Cerebellar nuclear complex (tissue), 1 donor: Measurements from ENCODE around the gene CDH11.

Source experiments
- DNase-seq, 2 experiments: peaks; one replicate each; lab custom pipeline; 2025; lab: John Stamatoyannopoulos, UW

Gene CDH11

DNA sequence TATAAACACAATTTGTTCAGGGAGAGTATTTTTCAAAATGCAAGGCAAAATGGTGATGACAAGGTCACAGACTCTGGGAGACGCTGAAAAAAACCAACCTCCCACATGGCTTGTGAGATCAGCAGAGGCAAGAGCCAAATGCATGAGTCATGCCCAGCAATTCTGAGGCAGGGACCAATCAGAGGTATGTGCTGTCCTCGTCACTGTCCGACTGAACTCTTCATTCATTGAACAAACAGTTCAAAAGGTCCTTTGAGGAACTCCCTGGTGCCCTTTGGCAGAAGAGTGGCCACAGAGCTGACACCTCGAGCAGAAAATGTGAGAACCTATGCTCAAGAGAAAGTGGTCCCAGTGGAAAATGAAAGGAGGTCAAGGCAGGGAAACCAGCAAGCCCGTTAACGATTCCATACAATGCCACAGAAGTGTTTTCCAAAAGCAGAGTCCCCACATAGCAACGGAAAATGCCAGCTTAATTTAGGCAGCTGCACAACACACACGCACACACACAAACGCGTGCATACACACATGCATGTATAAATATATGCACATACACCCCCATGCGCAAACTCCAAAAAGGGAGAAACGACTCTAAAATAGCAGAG lies 50.9 kb downstream of the CDH11 start:
- no peak for DNase-seq

DNA sequence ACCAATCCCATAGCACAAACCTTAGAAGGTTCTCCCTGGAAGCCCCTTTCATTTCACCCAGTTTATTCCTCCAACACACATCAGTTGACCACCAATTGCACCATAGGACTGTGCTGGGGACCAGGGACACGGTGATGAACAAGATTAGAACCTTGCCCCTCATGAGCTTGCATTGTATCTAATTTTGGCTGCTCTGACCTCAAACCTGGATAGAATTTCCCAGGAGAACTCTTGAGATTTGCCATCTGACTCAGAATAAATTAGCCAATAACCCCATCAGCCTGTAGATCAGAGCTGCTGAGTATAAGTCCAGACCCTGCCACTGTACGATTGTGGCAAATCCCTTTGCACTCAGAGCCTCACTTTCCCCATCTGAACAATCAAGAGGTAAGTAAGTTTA lies 52.1 kb downstream of the CDH11 start:
- no peak for DNase-seq

GRCh38 chr16:65069065-65069464 lies 52.8 kb downstream of the CDH11 start:
- DNase-seq: no peak

DNA sequence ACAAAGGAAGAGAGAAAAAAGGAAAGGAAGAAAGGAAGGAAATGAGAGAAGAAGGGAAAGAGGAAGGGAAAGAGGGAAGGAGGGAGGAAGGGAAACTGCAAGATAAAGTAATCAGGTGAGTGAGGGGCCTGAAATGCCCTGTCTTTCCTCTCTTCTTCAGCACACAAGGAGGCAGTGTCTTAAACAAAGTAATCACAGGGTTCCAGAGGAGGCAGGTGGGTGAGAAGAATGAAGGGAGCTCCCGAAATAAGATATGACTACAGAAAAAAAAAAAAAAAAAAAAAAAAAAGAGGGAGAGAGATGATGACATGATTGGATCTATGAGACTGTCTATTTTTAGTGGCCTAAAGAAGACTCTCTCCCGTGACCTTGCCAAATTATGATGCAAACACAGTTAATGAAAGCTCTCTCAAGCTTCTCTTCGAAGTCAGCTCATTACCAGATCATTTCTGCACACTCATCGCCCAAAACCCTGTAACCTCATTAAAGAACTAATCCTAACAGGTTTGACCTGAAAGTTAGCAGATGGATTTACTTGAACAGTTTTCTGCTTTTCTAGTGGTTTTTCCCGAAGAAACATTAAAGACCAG lies 53.6 kb downstream of the CDH11 start:
- no peak for DNase-seq

DNA sequence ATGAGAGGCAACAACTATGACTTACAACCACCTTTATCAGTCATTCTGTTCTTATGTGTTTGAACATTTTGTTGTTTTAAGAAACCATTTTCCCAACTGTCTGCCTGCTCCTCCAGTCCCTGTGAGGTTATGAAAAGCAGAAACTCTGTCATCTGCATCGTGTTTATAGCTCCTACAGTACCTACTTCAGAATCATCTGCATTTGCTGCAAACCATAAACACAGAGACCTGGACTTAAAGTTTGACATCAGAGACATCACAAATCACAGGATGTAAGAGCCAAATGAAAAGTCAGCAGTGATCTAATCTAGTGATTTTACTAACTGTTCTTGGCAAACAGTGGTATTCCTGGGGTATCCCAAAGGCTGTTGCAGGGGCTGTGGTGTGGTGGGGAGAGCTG lies 55.2 kb downstream of the CDH11 start:
- DNase-seq: no peak

DNA sequence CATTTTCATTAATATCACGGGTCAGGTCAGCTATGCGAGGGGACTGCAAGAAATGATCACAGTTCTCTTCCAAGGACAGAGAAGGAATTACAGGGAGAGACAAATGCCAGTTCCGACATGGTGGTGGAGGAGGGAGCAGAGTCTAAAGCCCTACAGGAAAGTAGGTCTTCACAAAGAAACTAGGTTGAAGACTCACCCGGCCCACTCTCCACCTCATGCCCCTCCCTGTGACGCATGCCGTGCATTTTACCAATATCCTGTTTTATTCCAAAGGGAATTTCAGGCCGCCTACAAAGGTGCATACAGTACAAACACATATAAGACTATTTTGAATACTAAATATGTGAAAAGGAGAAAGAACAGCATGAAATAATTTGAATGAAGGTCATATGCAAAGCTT lies 56.8 kb downstream of the CDH11 start:
- DNase-seq: no peak

DNA sequence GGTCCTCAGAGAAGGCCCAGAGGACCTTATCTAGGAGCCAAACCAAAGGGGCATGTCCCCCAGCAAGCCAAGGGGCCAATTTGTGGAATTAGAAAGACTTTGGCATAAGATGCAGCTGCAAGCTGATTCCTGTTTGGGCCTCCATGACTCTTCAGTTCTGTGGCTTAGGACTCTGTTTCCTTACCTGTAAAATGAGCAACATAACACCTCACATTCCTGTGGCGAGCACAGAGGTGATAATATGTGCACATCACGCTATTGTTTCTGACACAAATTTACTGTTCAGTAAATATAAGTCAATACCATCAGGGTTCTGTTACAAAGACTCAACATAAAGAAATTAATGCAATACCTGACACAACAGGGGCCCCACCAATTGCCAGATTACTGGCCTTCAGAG lies 57.7 kb downstream of the CDH11 start:
- DNase-seq: no peak

GRCh38 chr16:65062736-65063583 lies 58.9 kb downstream of the CDH11 start:
- DNase-seq: no peak

GRCh38 chr16:65061935-65062518 lies 59.8 kb downstream of the CDH11 start:
- no peak for DNase-seq

DNA sequence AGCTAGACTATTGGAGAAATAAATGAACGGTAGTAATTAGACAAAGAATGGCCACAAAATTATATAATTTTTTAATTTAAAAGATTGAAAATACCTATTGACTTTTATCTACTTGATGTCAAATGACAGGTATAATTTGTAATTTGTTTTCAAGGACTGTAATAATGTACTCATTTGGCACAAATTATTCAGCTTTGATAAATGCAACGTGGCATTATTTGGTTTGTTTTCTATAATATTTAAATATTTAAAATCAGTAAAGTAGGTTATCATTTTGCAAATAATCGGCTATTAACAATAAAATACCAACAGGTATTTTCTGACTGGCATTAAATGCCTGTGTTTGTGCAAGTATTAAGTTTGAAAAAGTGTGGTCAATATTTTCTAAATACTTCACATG lies 60.6 kb downstream of the CDH11 start:
- DNase-seq: no peak

DNA sequence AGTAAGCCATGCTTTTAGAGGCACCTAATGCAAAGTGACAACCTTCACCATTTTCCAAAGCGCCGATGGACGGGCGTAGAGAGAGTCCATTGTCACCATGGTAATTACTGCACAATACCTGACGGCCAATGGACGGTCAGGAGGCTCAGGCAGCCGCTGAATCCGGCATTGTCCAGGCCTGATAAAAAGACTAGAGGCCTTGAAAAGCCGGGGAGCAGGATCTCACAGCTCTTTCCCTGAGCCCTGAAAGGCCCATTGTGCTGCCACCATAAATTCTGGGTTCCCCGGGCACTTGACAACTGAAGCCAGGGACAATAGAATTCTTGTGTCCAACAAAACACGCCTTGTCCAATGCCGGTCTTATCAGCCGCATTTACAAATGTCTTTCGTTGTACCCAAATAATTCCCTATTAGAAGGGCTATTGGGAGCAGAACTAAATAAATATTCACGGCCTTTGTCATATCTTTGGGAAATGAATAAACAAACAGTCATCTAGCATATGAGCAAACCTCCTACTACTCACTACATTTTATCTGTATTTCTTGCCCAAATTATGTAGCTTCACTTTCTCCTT lies 62.4 kb downstream of the CDH11 start:
- no peak for DNase-seq

GRCh38 chr16:65057184-65057583 lies 64.7 kb downstream of the CDH11 start:
- no peak for DNase-seq

GRCh38 chr16:65054457-65054856 lies 67.4 kb downstream of the CDH11 start:
- DNase-seq: no peak

DNA sequence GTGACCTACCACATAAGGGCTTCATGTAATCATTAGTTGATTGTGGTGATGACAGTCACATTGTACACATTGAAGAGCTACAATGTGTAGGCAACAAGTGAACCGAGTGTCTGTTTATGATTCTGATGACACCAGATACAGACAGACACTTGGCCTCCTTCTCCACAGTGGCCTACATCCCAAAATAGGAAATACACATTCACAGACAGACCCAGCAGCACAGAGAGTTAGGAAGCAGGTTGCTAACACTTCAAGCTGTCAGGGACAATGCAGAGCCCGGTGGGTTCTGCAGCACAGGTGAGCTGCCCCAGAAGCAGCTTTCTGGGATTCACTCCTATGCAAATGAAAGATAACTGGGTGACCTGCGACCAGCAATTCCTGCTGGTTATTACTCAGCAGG lies 72.2 kb downstream of the CDH11 start:
- no peak for DNase-seq

DNA sequence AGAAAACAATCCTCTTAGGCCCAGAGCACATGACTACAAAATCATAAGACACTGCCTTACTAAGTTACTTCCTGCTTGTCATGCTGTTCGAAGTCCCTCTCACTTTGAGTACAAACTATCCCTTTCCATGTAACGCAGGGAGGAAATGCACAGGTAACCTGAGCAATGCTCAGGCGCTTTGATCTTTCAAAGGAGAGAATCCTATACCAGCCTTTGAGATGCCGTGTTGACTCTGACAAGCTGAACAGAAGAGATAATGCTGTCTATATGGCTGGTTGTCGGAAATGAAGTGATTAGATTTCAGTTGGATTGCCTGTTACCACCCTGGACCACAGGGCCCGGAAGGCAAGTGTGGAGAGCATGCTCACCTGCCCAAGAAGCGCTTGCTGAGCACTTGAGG lies 75.9 kb downstream of the CDH11 start:
- no peak for DNase-seq

- DNase-seq: no peak
These were observed 77.0 kb downstream of the CDH11 start for GRCh38 chr16:65044873-65045272.

- DNase-seq: no peak
These were observed 77.8 kb downstream of the CDH11 start for GRCh38 chr16:65044026-65044425.

DNA sequence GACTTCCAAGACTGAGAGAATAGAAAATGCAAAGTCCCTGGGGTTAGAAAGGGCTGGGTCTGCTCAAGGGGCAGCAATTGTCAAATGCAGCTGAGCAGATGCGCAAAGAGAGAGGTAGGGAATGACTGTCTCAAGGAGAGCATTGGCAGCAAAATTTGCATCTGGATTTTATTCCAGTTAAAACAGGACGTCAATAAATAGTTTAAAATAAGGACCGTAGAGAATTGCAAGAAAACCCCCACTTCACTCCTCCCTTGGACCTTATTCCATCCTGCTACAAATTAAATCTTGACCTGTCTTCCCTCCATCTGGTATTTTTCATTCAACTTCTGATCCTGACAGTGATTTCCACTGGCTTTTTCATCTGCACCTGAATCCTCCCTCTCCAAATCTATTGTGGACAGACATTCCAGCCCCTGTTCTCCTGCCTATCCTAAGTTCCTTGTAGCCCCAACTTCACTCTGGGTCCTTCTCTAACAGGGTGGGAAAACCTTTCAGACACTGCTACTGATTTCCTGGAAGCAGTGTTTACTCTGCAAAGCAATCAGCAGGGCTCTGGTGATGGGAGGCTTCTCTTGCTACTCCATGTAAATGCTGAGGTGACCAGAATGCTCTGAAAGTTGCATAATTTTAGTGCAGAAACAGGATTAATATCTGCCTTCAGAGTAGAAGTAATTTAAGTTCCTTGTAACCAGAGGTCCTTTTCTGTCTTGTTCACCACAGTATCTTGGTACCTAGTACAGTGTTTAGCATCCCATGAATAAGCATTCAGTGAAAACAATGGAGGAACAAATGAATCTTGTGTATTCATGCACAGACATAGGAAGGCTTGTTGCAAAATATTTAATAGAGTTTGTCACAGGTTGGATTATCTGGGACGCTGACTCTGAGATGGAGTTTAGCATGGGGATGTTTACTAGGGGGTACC lies 79.2 kb downstream of the CDH11 start:
- no peak for DNase-seq

DNA sequence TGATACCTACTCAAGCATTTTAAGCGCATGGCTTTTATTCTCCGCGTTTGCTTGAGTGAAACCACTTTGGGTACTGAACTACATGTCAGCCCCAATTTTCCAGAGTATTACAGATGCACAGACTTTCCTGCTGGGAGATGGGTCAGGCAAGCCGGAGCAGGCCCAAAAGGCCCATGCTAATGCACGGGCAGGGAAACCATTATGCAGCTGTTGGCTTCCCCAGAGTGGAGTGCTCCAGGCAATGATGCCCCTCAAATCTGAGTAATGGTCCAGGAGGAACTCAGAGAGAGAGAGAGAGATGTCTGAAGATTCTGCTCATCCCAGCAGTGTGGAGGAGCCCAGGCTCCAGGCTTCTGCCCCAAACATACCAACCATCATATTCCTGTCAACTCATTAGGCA lies 80.2 kb downstream of the CDH11 start:
- no peak for DNase-seq

GRCh38 chr16:65038100-65038499 lies 83.8 kb downstream of the CDH11 start:
- DNase-seq: no peak

- DNase-seq: no peak
These were observed 84.3 kb downstream of the CDH11 start for GRCh38 chr16:65037556-65037955.

GRCh38 chr16:65034915-65035314 lies 86.9 kb downstream of the CDH11 start:
- no peak for DNase-seq
